GM18498 (cell line): ENCODE measurements around the gene DUSP28.
"Not testable (repeated sequence)": the region's sequence is repeated elsewhere in the genome, so short reads cannot be mapped to it uniquely, and the experiment has no call there.

Experiments used
- ATAC-seq: cut with Tn5 transposase; IDR thresholded peaks from one replicate; pipeline ENCODE4 v1.9.1; 2021; ENCODE audit warnings: mild to moderate bottlenecking, moderate library complexity; ENCODE audit not compliant: unreplicated experiment

The DUSP28 gene

GRCh38 chr2:240560084-240560479 is at the start of gene DUSP28:
TSS of gene DUSP28 (plus strand) at chr2:240560357. CDS start at chr2:240560685, 328 bp downstream.
- ATAC-seq, result peak; percentile 61

- ATAC-seq, result no peak
Measured at GRCh38 chr2:240510513-240511210, 49.5 kb upstream of the DUSP28 start.

- no peak for ATAC-seq
Measured at GRCh38 chr2:240511351-240512108, 48.6 kb upstream of the DUSP28 start.

GRCh38 chr2:240512109-240512485 is 48.1 kb upstream of the DUSP28 start:
- no peak for ATAC-seq

- ATAC-seq, result no peak
Measured at GRCh38 chr2:240512666-240513535, 47.3 kb upstream of the DUSP28 start.

- peak; percentile 94 for ATAC-seq
Measured at GRCh38 chr2:240513549-240514287, 46.4 kb upstream of the DUSP28 start.

- ATAC-seq, result no peak
Measured at GRCh38 chr2:240514631-240515030, 45.5 kb upstream of the DUSP28 start.

- ATAC-seq, result no peak
Measured at GRCh38 chr2:240517342-240517741, 42.8 kb upstream of the DUSP28 start.

- ATAC-seq, result no peak
Measured at GRCh38 chr2:240518981-240519380, 41.2 kb upstream of the DUSP28 start.

GRCh38 chr2:240519396-240520129 is 40.6 kb upstream of the DUSP28 start:
- no peak for ATAC-seq

- ATAC-seq, result no peak
Measured at GRCh38 chr2:240520130-240520973, 39.8 kb upstream of the DUSP28 start.

- ATAC-seq, result no peak
Measured at GRCh38 chr2:240520974-240521350, 39.2 kb upstream of the DUSP28 start.

- not testable (repeated sequence) for ATAC-seq
Measured at GRCh38 chr2:240521885-240522284, 38.3 kb upstream of the DUSP28 start.

- no peak for ATAC-seq
Measured at GRCh38 chr2:240522406-240522805, 37.8 kb upstream of the DUSP28 start.

- ATAC-seq, result no peak
Measured at GRCh38 chr2:240523451-240524281, 36.5 kb upstream of the DUSP28 start.

GRCh38 chr2:240524963-240525718 is 35.0 kb upstream of the DUSP28 start:
- no peak for ATAC-seq

- ATAC-seq, result no peak
Measured at GRCh38 chr2:240525802-240526201, 34.4 kb upstream of the DUSP28 start.

- ATAC-seq, result no peak
Measured at GRCh38 chr2:240526521-240526920, 33.6 kb upstream of the DUSP28 start.
